Left lung (tissue), 10 donors: ENCODE measurements around the gene IL5RA. TPM values are rescaled to one million over a fixed set of nuclear protein-coding genes. Genes with fewer than 3 reads are reported as not detected.

Experiments
- ATAC-seq: fragments of 200-7000 bp; cut with Tn5 transposase; one replicate; pipeline ENCODE4 v1.9.1; 2020; ENCODE audit warnings: moderate library complexity
- DNase-seq, 4 donors: peaks; one replicate each; pipeline ENCODE4 v3.0.0-alpha.2; 2013 to 2020
- H3K27ac ChIP-seq, 2 donors: fragments of 200-600 bp; sonication (generic) in 1 of 2; one replicate each; pipeline versions ENCODE4 v1.5.0 to v1.8.0; 2020 to 2021
- H3K27me3 ChIP-seq, 2 donors: fragments of 200-600 bp; sonication (generic) in 1 of 2; one replicate each; pipeline versions ENCODE4 v1.5.0 to v1.8.0; 2020 to 2021
- H3K36me3 ChIP-seq, 2 donors: fragments of 200-600 bp; sonication (generic) in 1 of 2; one replicate each; pipeline versions ENCODE4 v1.5.0 to v1.8.0; 2020 to 2021
- H3K4me1 ChIP-seq, 2 donors: fragments of 200-600 bp; one replicate each; pipeline ENCODE4 v1.8.0; 2021
- H3K4me3 ChIP-seq, 2 donors: fragments of 200-600 bp; sonication (generic) in 1 of 2; one replicate each; pipeline versions ENCODE4 v1.5.0 to v1.8.0; 2020 to 2021; ENCODE audit warnings: mild to moderate bottlenecking in 1 of 2
- H3K9me3 ChIP-seq, 2 donors: fragments of 200-600 bp; sonication (generic) in 1 of 2; one replicate each; pipeline versions ENCODE4 v1.5.0 to v1.8.0; 2020 to 2021
- CTCF ChIP-seq, 2 donors: fragments of 200-600 bp; sonication (generic) in 1 of 2; IDR thresholded peaks; one replicate each; pipeline versions ENCODE4 v1.5.0 to v1.8.0; 2021; ENCODE audit warnings: antibody characterized with exemption in 2 of 2
- intact Hi-C, 2 donors: fragments of 100-400 bp; cut with DNase I; formaldehyde crosslinking; loops; one replicate each; pipeline versions ENCODE4 v1.11.2 to v1.14.2; 2022
- polyA plus RNA-seq, 6 donors: library from polyadenylated mRNA; unstranded; fragments of 120-200 nt; gene quantifications; one replicate each; pipeline ENCODE4 v1.2.1, GENCODE V29; 2013; ENCODE audit not compliant: insufficient read length in 6 of 6
- total RNA-seq, 2 donors: library from RNA; stranded (reverse); fragmentation: NEBNext Ultra II Directional; extraction: Animal tissue kit (Norgen Biotek cat#: 25700); gene quantifications; one replicate each; pipeline ENCODE4 v1.2.1, GENCODE V29; 2021
- donor health status: DM: no; HTN: yes; CAD: no.
- donor health status: DM: no; HTN: no; CAD: no.

Gene IL5RA
- total and polyA plus RNA-seq, 8 donors, result 0.50 to 5.2 (median 2.9) TPM

- Histone ChIP-seq H3K27me3 (no peaks in the 10 kb centered on the region), H3K4me1 (no peaks in the 10 kb centered on the region), H3K27ac (no peak overlapping the region), H3K9me3 (no peaks in the 10 kb centered on the region), H3K36me3 (no peaks in the 10 kb centered on the region), H3K4me3 (no peak overlapping the region)
- DNase-seq (no peak), ATAC-seq (no peak)
- intact Hi-C loops, result no loop called here
- TF ChIP-seq CTCF (IDR thresholded peaks at IDR 0.05), result no peak
These were observed 3.0 kb downstream of the IL5RA start for GRCh38 chr3:3107181-3107580.

- no peak overlapping the region for H3K27ac ChIP-seq
- H3K4me1 ChIP-seq, result no peaks in the 10 kb centered on the region
- TF ChIP-seq CTCF (IDR thresholded peaks at IDR 0.05), result no peak
- no peaks in the 10 kb centered on the region for H3K9me3 ChIP-seq
- DNase-seq, result no peak
- intact Hi-C loops, result no loop called here
- no peaks in the 10 kb centered on the region for H3K36me3 ChIP-seq
- ATAC-seq, result no peak
- no peaks in the 10 kb centered on the region for H3K27me3 ChIP-seq
- H3K4me3 ChIP-seq, result no peak overlapping the region
These were observed 4.4 kb downstream of the IL5RA start for GRCh38 chr3:3105815-3106214.

- DNase-seq, result no peak
- no peak for ATAC-seq
- Histone ChIP-seq H3K36me3 (no peaks in the 10 kb centered on the region), H3K4me3 (no peak overlapping the region), H3K27me3 (no peaks in the 10 kb centered on the region), H3K9me3 (no peaks in the 10 kb centered on the region), H3K4me1 (no peaks in the 10 kb centered on the region), H3K27ac (no peak overlapping the region)
- TF ChIP-seq CTCF (IDR thresholded peaks at IDR 0.05), result no peak
- intact Hi-C loops, result no loop called here
These were observed 4.9 kb downstream of the IL5RA start for GRCh38 chr3:3105246-3105645.

DNA sequence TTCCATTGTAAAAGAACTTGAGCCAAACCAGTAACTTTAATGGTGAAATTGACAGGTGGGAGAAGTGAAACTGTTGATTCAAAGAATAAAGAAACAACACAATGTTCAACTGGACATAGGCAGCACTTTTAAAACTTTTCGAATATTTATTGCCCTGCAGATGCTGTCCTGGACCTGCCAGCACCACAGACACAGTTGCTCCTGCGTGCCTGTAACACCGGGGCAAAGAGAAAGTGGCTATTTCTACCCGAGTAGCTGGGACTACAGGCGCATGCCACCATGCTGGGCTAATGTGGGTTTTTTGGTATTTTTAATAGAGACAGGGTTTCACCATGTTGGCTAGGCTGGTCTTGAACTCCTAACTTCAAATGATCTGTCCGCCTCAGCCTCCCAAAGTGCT is 7.4 kb downstream of the IL5RA start:
- H3K36me3 ChIP-seq, result no peaks in the 10 kb centered on the region
- no peaks in the 10 kb centered on the region for H3K4me1 ChIP-seq
- no peak overlapping the region for H3K27ac ChIP-seq
- no peak overlapping the region for H3K4me3 ChIP-seq
- TF ChIP-seq CTCF (IDR thresholded peaks at IDR 0.05), result no peak
- intact Hi-C loops, result no loop called here
- DNase-seq (no peak), ATAC-seq (no peak)
- H3K27me3 ChIP-seq, result no peaks in the 10 kb centered on the region
- no peaks in the 10 kb centered on the region for H3K9me3 ChIP-seq

DNA sequence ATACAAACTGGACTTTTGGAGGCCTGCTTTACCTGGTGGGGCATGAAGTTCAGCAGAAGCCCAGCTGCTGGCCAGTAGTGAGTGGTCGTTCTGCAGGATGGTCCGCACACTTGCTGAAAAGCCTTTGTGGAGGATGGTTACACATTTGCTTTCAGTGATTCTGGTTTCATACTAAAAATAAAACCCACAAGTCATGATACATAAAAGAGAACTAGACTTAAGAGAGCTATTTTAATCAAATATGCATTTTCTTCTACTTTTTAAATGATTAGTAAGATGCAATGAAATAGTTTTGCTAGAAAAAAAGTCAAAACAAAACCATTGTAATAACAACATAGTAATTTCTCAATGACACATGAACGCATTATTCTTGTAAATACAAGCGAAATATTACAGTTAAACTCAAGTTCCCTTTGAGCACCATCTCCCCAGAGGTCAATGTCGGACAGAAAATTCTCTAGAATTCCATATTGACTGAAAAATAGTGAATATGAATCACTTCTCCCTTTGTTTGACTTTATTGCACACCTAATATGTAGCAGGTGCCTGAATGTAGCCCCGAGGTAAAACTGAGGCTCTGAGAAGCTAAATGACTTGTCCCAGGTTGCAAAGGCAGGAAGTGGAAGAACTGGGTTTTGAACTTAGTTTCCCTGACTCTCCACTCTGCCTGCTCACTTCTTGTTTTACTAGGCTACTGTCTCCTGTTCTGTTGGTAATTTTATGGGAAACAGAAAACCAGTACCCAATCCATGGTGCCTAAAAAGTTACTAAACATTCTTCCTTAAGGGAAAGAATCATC is 8.3 kb downstream of the IL5RA start:
- no peak for DNase-seq
- Histone ChIP-seq H3K36me3 (no peaks in the 10 kb centered on the region), H3K9me3 (no peaks in the 10 kb centered on the region), H3K27me3 (no peaks in the 10 kb centered on the region), H3K4me3 (no peak overlapping the region), H3K4me1 (no peaks in the 10 kb centered on the region), H3K27ac (no peak overlapping the region)
- intact Hi-C loops, result no loop called here
- TF ChIP-seq CTCF (IDR thresholded peaks at IDR 0.05), result no peak
- ATAC-seq, result no peak
